ENCODE measurements around the gene THAP3. TPM values are rescaled to one million over a fixed set of nuclear protein-coding genes. Genes with fewer than 3 reads are reported as not detected.
A peak's percentile ranks its signal among the peaks of the same experiment; 100 is the strongest.

Gene THAP3
- total RNA-seq, 4 donors from 2014 or later: 13.8 to 34.6 (median 25.0) TPM

DNA sequence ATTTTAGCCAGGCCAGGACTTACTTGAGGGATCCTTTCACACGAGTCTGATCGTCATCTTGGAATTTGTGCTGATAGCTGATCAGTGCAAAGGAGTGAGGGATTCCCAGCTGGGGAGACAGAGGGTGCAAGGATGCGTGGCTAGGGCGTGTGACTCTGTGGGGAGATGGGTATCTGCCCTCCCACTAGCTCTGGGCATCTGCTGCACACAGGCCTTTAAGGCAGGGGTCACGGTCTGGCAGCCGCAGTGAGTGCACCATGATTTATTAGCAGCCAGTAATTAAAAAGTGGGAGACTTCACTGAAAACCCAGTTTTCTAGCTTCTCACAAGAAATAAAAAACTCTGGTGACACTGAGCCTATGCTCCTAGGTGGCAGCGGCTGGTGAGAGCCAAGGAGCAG lies 20.4 kb downstream of the THAP3 start:
- intact Hi-C loops (cut with DNase I): loop anchor here (5.0 kb wide), 1 partner anchor 158 kb away; no protein-coding TSS in a partner anchor
- H3K4me3 ChIP-seq: no peak overlapping the region
- no peak for TF ChIP-seq EP300 (IDR thresholded peaks at IDR 0.05)
- TF ChIP-seq POLR2AphosphoS5 (IDR thresholded peaks at IDR 0.05): no peak
- TF ChIP-seq, protein P1, sequence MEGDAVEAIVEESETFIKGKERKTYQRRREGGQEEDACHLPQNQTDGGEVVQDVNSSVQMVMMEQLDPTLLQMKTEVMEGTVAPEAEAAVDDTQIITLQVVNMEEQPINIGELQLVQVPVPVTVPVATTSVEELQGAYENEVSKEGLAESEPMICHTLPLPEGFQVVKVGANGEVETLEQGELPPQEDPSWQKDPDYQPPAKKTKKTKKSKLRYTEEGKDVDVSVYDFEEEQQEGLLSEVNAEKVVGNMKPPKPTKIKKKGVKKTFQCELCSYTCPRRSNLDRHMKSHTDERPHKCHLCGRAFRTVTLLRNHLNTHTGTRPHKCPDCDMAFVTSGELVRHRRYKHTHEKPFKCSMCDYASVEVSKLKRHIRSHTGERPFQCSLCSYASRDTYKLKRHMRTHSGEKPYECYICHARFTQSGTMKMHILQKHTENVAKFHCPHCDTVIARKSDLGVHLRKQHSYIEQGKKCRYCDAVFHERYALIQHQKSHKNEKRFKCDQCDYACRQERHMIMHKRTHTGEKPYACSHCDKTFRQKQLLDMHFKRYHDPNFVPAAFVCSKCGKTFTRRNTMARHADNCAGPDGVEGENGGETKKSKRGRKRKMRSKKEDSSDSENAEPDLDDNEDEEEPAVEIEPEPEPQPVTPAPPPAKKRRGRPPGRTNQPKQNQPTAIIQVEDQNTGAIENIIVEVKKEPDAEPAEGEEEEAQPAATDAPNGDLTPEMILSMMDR (IDR thresholded peaks at IDR 0.05): no peak
- TF ChIP-seq POLR2A (IDR thresholded peaks at IDR 0.05; ENCODE audit: low read depth): no peak
- no peaks in the 10 kb centered on the region for H3K9me3 ChIP-seq
- WGBS: 85% methylated on average over 7 of the region's 7 CpGs
- no peaks in the 10 kb centered on the region for H3K4me1 ChIP-seq
- DNase-seq (ENCODE audit: extremely low spot score): no peak
- no peak overlapping the region for H3K27ac ChIP-seq (replicated peaks in 1 of 4)
- no peaks in the 10 kb centered on the region for H3K27me3 ChIP-seq
- peaks cover 16 to 68% (median 63%) of the 10 kb centered on the region in 4 donors for H3K36me3 ChIP-seq

DNA sequence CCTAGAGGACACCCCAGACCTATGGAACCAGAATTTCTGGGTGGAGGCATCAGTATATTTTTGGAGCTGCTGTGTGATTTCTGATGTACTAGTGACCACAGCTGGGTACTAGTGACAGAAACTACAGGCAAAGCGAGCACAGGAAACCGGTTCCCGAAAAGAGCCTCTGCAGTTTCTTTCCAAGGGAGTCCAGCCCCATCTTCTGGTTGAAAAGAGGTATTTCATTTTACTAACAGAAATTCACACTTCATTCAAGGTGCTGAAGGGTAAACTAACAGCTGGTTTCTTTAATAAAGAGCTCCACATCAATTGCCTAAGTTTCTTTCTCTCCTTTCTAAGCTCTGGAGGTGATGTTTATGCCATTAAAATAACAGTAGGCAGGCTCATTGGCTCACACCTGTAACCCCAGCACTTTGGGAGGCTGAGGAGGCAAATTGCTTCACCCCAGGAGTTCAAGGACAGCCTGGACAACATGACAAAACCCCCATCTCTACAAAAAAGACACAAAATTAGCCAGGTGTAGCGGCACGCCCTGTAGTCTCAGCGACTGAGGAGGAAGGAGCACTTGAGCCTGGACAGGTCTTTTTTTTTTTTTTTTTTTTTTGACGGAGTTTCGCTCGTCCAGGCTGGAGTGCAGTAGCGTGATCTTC lies 22.0 kb downstream of the THAP3 start:
- DNase-seq (ENCODE audit: extremely low spot score): no peak

DNA sequence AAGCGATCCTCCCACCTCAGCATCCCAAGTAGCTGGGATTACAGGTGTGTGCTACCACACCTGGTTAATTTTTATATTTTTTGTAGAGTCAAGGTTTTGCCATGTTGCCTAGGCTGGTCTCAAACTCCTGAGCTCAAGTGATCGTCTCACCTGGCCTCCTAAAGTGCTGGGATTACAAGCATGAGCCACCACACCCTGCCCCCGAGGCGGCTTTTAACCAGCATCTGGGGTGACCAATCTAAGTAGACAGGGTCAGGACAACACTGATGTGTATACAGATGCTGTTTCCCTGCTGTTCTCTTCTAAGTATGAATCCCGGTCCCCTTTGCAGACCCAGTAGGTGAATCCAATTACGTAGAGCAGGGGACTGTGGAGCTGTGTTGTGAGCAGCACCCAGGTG lies 23.9 kb downstream of the THAP3 start:
- no peak overlapping the region for H3K27ac ChIP-seq (replicated peaks in 1 of 4)
- H3K27me3 ChIP-seq: no peaks in the 10 kb centered on the region
- TF ChIP-seq, protein P1 (IDR thresholded peaks at IDR 0.05): no peak
- no peak for TF ChIP-seq EP300 (IDR thresholded peaks at IDR 0.05)
- no peak for TF ChIP-seq POLR2A (IDR thresholded peaks at IDR 0.05; ENCODE audit: low read depth)
- no peak for TF ChIP-seq POLR2AphosphoS5 (IDR thresholded peaks at IDR 0.05)
- H3K4me3 ChIP-seq: no peak overlapping the region
- H3K4me1 ChIP-seq: no peaks in the 10 kb centered on the region
- H3K36me3 ChIP-seq: peaks cover 34 to 70% (median 65%) of the 10 kb centered on the region in 4 donors
- intact Hi-C loops (cut with DNase I): loop anchor here (5.0 kb wide), 1 partner anchor 161 kb away; no protein-coding TSS in a partner anchor
- WGBS: 94% methylated on average over 5 of the region's 6 CpGs
- H3K9me3 ChIP-seq: no peaks in the 10 kb centered on the region
- DNase-seq (ENCODE audit: extremely low spot score): no peak

More for the DNA sequence above, 22.0 kb downstream of the THAP3 start:
- Histone ChIP-seq H3K36me3 (peaks cover 15 to 70% (median 63%) of the 10 kb centered on the region in 4 donors), H3K9me3 (no peaks in the 10 kb centered on the region), H3K4me1 (no peaks in the 10 kb centered on the region), H3K27ac (replicated peaks in 1 of 4) (no peak overlapping the region), H3K27me3 (no peaks in the 10 kb centered on the region), H3K4me3 (no peak overlapping the region)
- intact Hi-C loops (cut with DNase I): loop anchor here (5.0 kb wide), 1 partner anchor 159 kb away; no protein-coding TSS in a partner anchor
- 50% methylated on average over 10 of the region's 10 CpGs for WGBS
- TF ChIP-seq EP300 (IDR thresholded peaks at IDR 0.05): no peak
- TF ChIP-seq, protein P1 (IDR thresholded peaks at IDR 0.05): peak; percentile 52 to 64 (median 63)

DNA sequence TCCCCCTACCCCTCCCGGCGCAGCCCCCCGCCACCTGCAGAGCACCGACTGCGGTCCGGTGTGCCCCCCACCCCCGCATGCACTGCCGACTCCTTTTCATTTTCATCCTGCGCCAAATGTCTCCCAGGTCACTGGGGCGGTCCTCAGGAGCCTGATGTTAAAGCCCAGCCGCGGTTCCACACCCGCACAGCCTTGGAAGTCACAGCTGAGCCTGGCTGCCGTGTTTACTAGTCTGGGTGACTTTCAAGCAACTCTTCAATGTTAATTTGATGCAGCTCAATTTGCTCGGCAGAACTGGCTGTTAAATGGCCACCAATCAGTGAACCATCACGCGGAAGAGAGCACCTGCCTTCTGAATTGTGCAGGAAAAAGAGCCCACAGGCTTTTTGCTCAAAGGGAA lies 27.2 kb downstream of the THAP3 start:
- no peak for DNase-seq (ENCODE audit: extremely low spot score)
- H3K27ac ChIP-seq (replicated peaks in 1 of 4): no peak overlapping the region
- H3K4me3 ChIP-seq: no peak overlapping the region
- H3K4me1 ChIP-seq: no peaks in the 10 kb centered on the region
- H3K9me3 ChIP-seq: no peaks in the 10 kb centered on the region
- 93% methylated on average over 16 of the region's 17 CpGs for WGBS
- intact Hi-C loops (cut with DNase I): no loop called here
- H3K36me3 ChIP-seq: peaks cover 30 to 59% (median 50%) of the 10 kb centered on the region in 4 donors
- TF ChIP-seq, protein P1 (IDR thresholded peaks at IDR 0.05): no peak
- no peak for TF ChIP-seq POLR2A (IDR thresholded peaks at IDR 0.05; ENCODE audit: low read depth)
- no peak for TF ChIP-seq POLR2AphosphoS5 (IDR thresholded peaks at IDR 0.05)
- TF ChIP-seq EP300 (IDR thresholded peaks at IDR 0.05): no peak
- no peaks in the 10 kb centered on the region for H3K27me3 ChIP-seq

Measured in esophagus muscularis mucosa (tissue), 4 donors.